ENCODE data around the gene PLPP4.
"Not testable (repeated sequence)": the region's sequence is repeated elsewhere in the genome, so short reads cannot be mapped to it uniquely, and the experiment has no call there.

PLPP4 gene

DNA sequence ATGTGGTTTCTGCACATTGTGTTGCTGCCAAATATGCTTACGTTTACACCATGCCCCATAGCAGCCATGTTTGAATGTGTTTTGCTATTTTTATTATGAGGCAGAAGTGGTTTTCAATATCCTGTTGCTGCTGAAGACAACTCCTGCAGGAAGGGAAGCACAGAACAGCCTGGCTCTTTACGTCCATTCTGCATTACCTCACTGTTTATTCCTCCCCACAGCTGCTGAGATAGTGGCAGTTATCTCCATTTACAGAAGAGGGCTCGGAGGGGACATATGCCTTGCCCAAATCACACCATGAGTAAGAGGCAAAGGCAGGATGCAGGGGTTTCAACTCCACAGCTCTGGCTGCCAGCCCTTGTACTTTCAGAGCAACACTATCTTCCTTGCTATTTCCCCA lies 35.3 kb downstream of the PLPP4 start:
- Histone ChIP-seq H3K27ac (ENCODE audit: low read depth, low read length) (no peak overlapping the region), H3K9me3 (ENCODE audit: low read length) (no peaks in the 10 kb centered on the region), H3K4me1 (ENCODE audit: insufficient read depth, low read length) (no peaks in the 10 kb centered on the region), H3K4me3 (ENCODE audit: low read depth in 1 of 2, low read length in 2 of 2) (no peak overlapping the region), H3K9ac (ENCODE audit: low read length) (no peak overlapping the region), H3K27me3 (ENCODE audit: control insufficient read depth in 1 of 2, insufficient read depth in 2 of 2, low read length in 2 of 2) (no peaks in the 10 kb centered on the region), H3K36me3 (ENCODE audit: insufficient read depth, low read length) (no peaks in the 10 kb centered on the region)

DNA sequence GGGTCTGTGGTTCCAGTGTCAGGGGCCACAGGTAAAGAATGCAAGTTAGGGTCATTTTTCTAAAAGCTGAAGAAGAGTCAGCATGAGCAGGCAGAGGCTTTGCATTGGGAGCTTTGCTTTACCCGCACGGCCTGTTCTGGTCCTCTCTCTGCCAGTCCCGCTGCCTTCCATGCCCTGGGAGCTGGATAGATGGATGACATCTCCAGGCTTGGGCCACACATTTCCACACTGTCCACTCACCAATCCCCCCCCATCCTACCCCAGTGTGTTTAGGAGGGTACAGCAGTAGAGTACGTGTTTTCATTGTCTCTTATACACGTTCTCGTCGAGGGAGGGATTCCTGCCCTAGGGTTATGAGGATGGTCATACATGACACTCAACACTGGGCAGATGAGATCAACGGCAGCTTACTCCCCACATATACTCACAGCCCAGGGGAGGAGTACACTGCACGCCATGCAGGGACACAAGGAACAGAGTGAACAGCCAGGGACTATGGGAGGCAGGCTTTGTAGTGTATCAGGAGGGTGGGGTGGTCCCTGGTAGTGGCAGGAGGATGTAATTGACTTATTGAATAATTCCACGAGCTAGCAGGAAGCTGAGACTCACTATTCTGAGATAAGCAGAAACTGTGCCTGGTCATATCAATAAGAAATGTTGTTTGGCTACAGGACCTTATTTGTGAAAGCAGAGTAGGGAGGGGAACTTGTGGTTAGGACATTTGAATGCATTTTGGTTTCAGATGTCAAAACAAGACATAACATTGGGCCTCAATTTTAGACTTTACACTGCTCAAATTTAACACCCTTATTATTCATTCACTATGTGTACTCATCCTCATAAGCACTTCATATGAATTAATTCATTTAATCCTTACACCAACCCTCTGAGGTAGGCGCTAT lies 36.6 kb downstream of the PLPP4 start:
- H3K27ac ChIP-seq (ENCODE audit: low read depth, low read length) = no peak overlapping the region
- no peak overlapping the region for H3K4me3 ChIP-seq (ENCODE audit: low read depth in 1 of 2, low read length in 2 of 2)
- H3K27me3 ChIP-seq (ENCODE audit: control insufficient read depth in 1 of 2, insufficient read depth in 2 of 2, low read length in 2 of 2) = no peaks in the 10 kb centered on the region

DNA sequence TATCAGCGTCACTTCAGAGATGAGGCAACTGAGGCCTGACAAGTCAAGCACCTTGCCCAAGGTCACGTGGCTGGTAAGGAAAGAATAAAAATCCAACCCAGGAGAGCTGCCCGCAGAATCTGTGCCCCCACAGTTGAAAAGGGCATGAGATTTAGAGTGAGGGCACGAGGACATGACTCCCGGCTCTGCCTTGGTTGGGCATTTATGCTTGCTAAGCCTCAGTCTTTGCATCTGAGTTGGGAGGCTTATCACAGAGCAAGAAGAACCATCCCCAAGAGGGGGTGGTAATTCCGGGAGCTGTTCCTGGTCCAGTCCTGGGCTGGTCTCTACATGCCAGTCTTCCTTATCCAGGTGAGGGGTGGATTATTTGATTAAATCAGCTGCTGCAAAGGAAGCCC lies 37.3 kb downstream of the PLPP4 start:
- H3K4me3 ChIP-seq (ENCODE audit: low read depth in 1 of 2, low read length in 2 of 2) = no peak overlapping the region
- no peaks in the 10 kb centered on the region for H3K4me1 ChIP-seq (ENCODE audit: insufficient read depth, low read length)
- no peaks in the 10 kb centered on the region for H3K9me3 ChIP-seq (ENCODE audit: low read length)
- no peaks in the 10 kb centered on the region for H3K36me3 ChIP-seq (ENCODE audit: insufficient read depth, low read length)
- H3K27ac ChIP-seq (ENCODE audit: low read depth, low read length) = no peak overlapping the region
- H3K9ac ChIP-seq (ENCODE audit: low read length) = no peak overlapping the region
- H3K27me3 ChIP-seq (ENCODE audit: control insufficient read depth in 1 of 2, insufficient read depth in 2 of 2, low read length in 2 of 2) = no peaks in the 10 kb centered on the region

More for the DNA sequence above, 36.6 kb downstream of the PLPP4 start:
- H3K36me3 ChIP-seq (ENCODE audit: insufficient read depth, low read length) = no peaks in the 10 kb centered on the region
- H3K9ac ChIP-seq (ENCODE audit: low read length) = no peak overlapping the region
- H3K4me1 ChIP-seq (ENCODE audit: insufficient read depth, low read length) = no peaks in the 10 kb centered on the region
- no peaks in the 10 kb centered on the region for H3K9me3 ChIP-seq (ENCODE audit: low read length)

DNA sequence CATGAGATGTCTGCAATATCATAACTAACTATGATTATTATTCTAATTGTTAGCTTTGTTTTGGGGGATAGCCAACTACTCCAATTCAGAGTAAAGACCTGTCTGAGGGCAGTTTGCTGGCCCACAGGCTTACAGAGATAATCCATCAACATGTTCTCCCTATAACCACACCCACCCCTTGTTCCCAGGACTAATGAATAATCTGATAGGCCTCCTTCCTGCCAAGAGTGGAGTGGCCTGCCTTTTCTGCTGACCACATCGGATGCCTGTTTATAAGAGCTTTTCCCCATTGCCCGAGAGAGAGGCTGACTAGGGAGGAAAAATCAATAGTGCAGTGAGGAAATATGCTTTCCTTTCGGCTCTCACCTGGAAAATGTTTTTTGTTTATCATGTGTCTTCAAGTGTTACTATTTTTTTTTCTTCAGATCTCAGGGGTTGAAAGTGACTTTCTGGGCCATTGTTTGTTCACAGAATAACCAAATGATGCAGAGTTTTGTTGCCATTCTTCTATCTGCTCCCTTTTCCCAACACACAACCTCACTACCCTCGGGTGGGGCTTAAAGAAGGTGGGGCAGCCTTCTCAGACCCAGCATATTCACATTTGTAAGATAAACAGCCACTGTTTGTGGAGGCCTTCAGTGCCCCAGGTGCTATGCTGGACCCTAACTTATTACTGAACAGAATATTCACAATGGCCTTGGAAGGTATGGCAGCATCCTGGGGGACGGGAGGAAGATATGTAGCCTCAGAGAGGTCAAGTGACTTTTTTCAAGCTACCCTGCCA lies 38.4 kb downstream of the PLPP4 start:
- Histone ChIP-seq H3K36me3 (ENCODE audit: insufficient read depth, low read length) (no peaks in the 10 kb centered on the region), H3K4me3 (ENCODE audit: low read depth in 1 of 2, low read length in 2 of 2) (no peak overlapping the region), H3K4me1 (ENCODE audit: insufficient read depth, low read length) (no peaks in the 10 kb centered on the region), H3K9ac (ENCODE audit: low read length) (no peak overlapping the region), H3K9me3 (ENCODE audit: low read length) (no peaks in the 10 kb centered on the region), H3K27me3 (ENCODE audit: control insufficient read depth in 1 of 2, insufficient read depth in 2 of 2, low read length in 2 of 2) (no peaks in the 10 kb centered on the region), H3K27ac (ENCODE audit: low read depth, low read length) (no peak overlapping the region)

DNA sequence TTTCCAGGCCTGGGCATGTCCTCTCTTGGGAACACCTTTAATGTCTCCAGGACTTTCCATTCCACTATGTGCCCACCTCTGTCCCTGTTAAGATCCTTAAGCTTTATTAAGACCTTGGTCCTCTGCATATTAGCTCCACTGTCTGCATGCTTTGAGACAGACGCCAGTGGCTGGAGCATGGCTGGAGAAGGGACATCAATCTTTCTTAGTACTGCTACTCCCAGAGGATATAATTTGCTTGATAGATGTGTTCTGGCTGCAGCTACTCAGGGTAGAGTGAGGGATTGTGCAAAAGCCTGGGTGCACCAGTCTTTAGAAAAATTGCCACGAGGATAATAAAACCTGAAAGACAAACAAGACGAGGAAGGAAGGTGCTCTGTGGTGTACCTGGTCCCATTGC lies 42.9 kb downstream of the PLPP4 start:
- Histone ChIP-seq H3K36me3 (ENCODE audit: insufficient read depth, low read length) (no peaks in the 10 kb centered on the region), H3K9ac (ENCODE audit: low read length) (no peak overlapping the region), H3K4me3 (ENCODE audit: low read depth in 1 of 2, low read length in 2 of 2) (no peak overlapping the region), H3K27ac (ENCODE audit: low read depth, low read length) (no peak overlapping the region), H3K4me1 (ENCODE audit: insufficient read depth, low read length) (no peaks in the 10 kb centered on the region), H3K9me3 (ENCODE audit: low read length) (no peaks in the 10 kb centered on the region), H3K27me3 (ENCODE audit: control insufficient read depth in 1 of 2, insufficient read depth in 2 of 2, low read length in 2 of 2) (no peaks in the 10 kb centered on the region)

DNA sequence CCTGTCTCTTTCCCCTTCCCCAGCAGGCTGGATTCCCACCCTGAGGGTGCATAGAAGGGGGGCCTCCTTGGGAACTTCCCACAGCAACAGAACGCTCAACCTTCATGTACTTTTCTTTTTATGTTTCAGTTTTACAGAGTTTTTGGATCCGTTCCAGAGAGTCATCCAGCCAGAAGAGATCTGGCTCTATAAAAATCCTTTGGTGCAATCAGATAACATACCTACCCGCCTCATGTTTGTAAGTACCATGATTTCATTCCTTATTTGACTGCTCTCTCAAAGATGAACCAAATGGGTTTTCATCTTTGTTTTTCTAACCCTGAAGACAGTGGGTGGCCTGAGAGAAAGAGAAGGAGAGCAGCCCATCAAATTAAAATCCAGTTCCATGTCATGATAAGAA lies 46.7 kb downstream of the PLPP4 start:
- Histone ChIP-seq H3K27ac (ENCODE audit: low read depth, low read length) (no peak overlapping the region), H3K4me3 (ENCODE audit: low read depth in 1 of 2, low read length in 2 of 2) (no peak overlapping the region), H3K9ac (ENCODE audit: low read length) (no peak overlapping the region), H3K9me3 (ENCODE audit: low read length) (no peaks in the 10 kb centered on the region), H3K36me3 (ENCODE audit: insufficient read depth, low read length) (no peaks in the 10 kb centered on the region), H3K4me1 (ENCODE audit: insufficient read depth, low read length) (no peaks in the 10 kb centered on the region), H3K27me3 (ENCODE audit: control insufficient read depth in 1 of 2, insufficient read depth in 2 of 2, low read length in 2 of 2) (no peaks in the 10 kb centered on the region)

DNA sequence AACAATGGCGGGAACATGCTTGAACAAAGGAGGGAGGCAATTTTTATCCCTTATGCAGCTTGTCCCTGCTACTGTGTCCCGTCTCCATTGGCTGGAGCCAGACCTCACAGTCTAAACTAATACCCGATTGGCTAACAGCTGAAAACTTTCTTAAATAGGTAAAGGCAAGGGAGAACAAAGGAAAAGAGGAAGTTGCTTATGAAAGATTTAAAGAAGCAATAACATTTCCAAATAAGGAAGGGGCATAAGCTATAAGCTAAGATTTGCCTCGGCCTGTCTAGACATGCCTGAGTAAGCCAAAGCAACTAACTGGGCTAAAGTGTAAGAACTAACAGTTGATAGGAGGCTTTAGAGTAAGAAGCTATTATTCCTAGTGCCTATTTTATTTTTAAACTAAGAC lies 47.2 kb downstream of the PLPP4 start:
- not testable (repeated sequence) for H3K4me1 ChIP-seq (ENCODE audit: insufficient read depth, low read length); H3K9ac ChIP-seq (ENCODE audit: low read length); H3K36me3 ChIP-seq (ENCODE audit: insufficient read depth, low read length); H3K27ac ChIP-seq (ENCODE audit: low read depth, low read length); H3K27me3 ChIP-seq (ENCODE audit: control insufficient read depth in 1 of 2, insufficient read depth in 2 of 2, low read length in 2 of 2); H3K9me3 ChIP-seq (ENCODE audit: low read length); H3K4me3 ChIP-seq (ENCODE audit: low read depth in 1 of 2, low read length in 2 of 2)

DNA sequence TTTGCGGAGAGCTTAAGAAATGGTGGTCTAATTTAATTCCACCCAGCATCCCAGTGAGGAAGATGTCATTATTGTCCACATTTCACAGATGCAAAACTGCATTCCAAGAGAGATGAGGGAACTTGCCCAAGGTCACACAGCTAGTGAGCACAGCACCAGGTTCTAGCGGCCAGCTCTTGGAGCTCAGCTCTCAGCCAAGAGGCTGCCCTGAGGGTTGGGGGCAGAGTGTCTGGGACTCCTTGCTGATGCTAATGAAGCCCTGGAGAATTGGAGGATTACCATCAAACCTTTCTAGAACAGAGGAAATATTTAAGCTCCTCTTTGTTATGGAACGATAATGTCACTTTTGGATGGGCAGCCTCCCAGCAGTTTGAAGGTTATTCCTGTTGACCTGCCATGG lies 48.0 kb downstream of the PLPP4 start:
- Histone ChIP-seq H3K27ac (ENCODE audit: low read depth, low read length) (no peak overlapping the region), H3K9me3 (ENCODE audit: low read length) (no peaks in the 10 kb centered on the region), H3K9ac (ENCODE audit: low read length) (no peak overlapping the region), H3K4me3 (ENCODE audit: low read depth in 1 of 2, low read length in 2 of 2) (no peak overlapping the region), H3K4me1 (ENCODE audit: insufficient read depth, low read length) (no peaks in the 10 kb centered on the region), H3K36me3 (ENCODE audit: insufficient read depth, low read length) (no peaks in the 10 kb centered on the region), H3K27me3 (ENCODE audit: control insufficient read depth in 1 of 2, insufficient read depth in 2 of 2, low read length in 2 of 2) (no peaks in the 10 kb centered on the region)

DNA sequence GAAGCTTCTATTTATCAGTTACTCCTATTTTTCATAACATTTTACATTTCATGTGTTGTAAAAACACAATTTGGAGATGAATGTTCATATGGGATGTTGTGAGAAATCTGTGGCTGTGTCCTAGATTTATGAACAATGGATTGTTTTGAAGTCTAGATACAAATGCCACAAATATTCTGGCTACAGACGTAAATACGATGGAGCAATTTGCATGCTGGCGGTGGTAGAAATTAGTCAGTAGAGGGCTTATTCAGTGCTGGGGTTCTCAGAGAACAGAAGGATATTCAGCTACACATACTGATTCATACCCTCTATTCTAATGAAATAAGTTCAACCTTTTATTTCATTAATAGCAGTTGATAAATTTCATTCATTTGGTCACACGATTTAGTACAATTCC lies 48.8 kb downstream of the PLPP4 start:
- Histone ChIP-seq H3K27ac (ENCODE audit: low read depth, low read length) (no peak overlapping the region), H3K9ac (ENCODE audit: low read length) (no peak overlapping the region), H3K4me3 (ENCODE audit: low read depth in 1 of 2, low read length in 2 of 2) (no peak overlapping the region), H3K27me3 (ENCODE audit: control insufficient read depth in 1 of 2, insufficient read depth in 2 of 2, low read length in 2 of 2) (no peaks in the 10 kb centered on the region), H3K9me3 (ENCODE audit: low read length) (no peaks in the 10 kb centered on the region), H3K4me1 (ENCODE audit: insufficient read depth, low read length) (no peaks in the 10 kb centered on the region), H3K36me3 (ENCODE audit: insufficient read depth, low read length) (no peaks in the 10 kb centered on the region)

DNA sequence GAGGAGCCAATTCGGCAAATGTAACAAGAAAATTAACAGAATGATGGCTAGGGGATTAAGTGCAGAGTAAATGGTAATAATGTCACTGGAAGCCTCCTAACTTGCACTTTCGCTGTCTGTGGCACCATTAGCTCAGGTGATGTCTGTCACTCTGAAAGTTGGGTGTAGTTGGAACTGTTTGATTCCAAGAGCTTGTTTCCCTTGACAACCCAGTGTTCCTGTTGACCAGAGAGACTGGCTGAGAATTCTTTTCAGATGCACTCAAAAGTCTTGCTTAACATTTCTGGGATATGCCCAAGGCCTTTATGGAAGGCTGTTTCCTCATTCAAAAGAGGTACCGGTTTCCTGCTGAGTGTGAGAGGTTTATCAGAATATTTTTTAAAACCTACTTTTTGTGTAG lies 49.6 kb downstream of the PLPP4 start:
- Histone ChIP-seq H3K4me1 (ENCODE audit: insufficient read depth, low read length) (no peaks in the 10 kb centered on the region), H3K9ac (ENCODE audit: low read length) (no peak overlapping the region), H3K27me3 (ENCODE audit: control insufficient read depth in 1 of 2, insufficient read depth in 2 of 2, low read length in 2 of 2) (no peaks in the 10 kb centered on the region), H3K4me3 (ENCODE audit: low read depth in 1 of 2, low read length in 2 of 2) (no peak overlapping the region), H3K36me3 (ENCODE audit: insufficient read depth, low read length) (no peaks in the 10 kb centered on the region), H3K27ac (ENCODE audit: low read depth, low read length) (no peak overlapping the region), H3K9me3 (ENCODE audit: low read length) (no peaks in the 10 kb centered on the region)

DNA sequence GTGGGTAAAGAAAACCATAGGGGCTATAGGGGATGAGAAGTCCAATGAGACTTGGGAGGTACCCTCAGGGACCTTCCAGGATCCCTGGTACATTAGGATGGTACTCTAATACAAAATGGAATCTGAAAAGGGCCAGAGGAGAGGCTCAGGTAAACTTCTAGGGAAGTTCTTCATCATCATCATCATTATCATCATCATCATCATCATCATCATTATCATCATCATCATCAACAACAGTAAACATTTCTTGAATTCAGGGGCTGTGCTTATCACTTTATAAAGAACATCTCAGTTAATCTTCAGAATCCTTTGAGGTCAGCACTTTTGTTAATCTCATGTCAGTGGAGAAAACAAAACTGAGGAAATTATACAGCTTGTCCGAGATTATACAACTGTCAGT lies 50.1 kb downstream of the PLPP4 start:
- H3K4me1 ChIP-seq (ENCODE audit: insufficient read depth, low read length) = no peaks in the 10 kb centered on the region
- H3K27ac ChIP-seq (ENCODE audit: low read depth, low read length) = no peak overlapping the region
- H3K27me3 ChIP-seq (ENCODE audit: control insufficient read depth in 1 of 2, insufficient read depth in 2 of 2, low read length in 2 of 2) = no peaks in the 10 kb centered on the region
- H3K9ac ChIP-seq (ENCODE audit: low read length) = no peak overlapping the region
- H3K4me3 ChIP-seq (ENCODE audit: low read depth in 1 of 2, low read length in 2 of 2) = no peak overlapping the region
- no peaks in the 10 kb centered on the region for H3K36me3 ChIP-seq (ENCODE audit: insufficient read depth, low read length)
- no peaks in the 10 kb centered on the region for H3K9me3 ChIP-seq (ENCODE audit: low read length)
